Measurements from ENCODE around the gene PGM5.

Gene PGM5

GRCh38 chr9:68437785-68438184 is 81.4 kb downstream of the PGM5 start:
- 87 to 90% methylated on average over 4 to 5 of the region's 7 CpGs for WGBS, 2 experiments (ENCODE audit: insufficient coverage in 2 of 2)
- H3K9me3 ChIP-seq (ENCODE audit: control insufficient read depth, low read length) = peaks cover 3% of the 10 kb centered on the region
- no peaks in the 10 kb centered on the region for H3K36me3 ChIP-seq (ENCODE audit: control insufficient read depth, insufficient read depth, low read length)
- no peak overlapping the region for H3K4me3 ChIP-seq (ENCODE audit: extremely low read depth, insufficient read depth, low read length, poor library complexity, severe bottlenecking)
- no peak overlapping the region for H3K27ac ChIP-seq (ENCODE audit: low read depth, low read length, severe bottlenecking)
- no peaks in the 10 kb centered on the region for H3K4me1 ChIP-seq (ENCODE audit: control insufficient read depth, insufficient read depth, low read length, poor library complexity, severe bottlenecking)

GRCh38 chr9:68443624-68444023 is 87.2 kb downstream of the PGM5 start:
- H3K27ac ChIP-seq (ENCODE audit: low read depth, low read length, severe bottlenecking) = no peak overlapping the region
- H3K9me3 ChIP-seq (ENCODE audit: control insufficient read depth, low read length) = peaks cover 3% of the 10 kb centered on the region
- H3K4me1 ChIP-seq (ENCODE audit: control insufficient read depth, insufficient read depth, low read length, poor library complexity, severe bottlenecking) = no peaks in the 10 kb centered on the region
- 100% methylated on average over 1 of the region's 2 CpGs for WGBS, 2 experiments (ENCODE audit: insufficient coverage in 2 of 2)
- no peaks in the 10 kb centered on the region for H3K36me3 ChIP-seq (ENCODE audit: control insufficient read depth, insufficient read depth, low read length)
- no peak overlapping the region for H3K4me3 ChIP-seq (ENCODE audit: extremely low read depth, insufficient read depth, low read length, poor library complexity, severe bottlenecking)

- H3K36me3 ChIP-seq (ENCODE audit: control insufficient read depth, insufficient read depth, low read length) = no peaks in the 10 kb centered on the region
- H3K27ac ChIP-seq (ENCODE audit: low read depth, low read length, severe bottlenecking) = no peak overlapping the region
- no peaks in the 10 kb centered on the region for H3K9me3 ChIP-seq (ENCODE audit: control insufficient read depth, low read length)
- no peaks in the 10 kb centered on the region for H3K4me1 ChIP-seq (ENCODE audit: control insufficient read depth, insufficient read depth, low read length, poor library complexity, severe bottlenecking)
- WGBS, 2 experiments (ENCODE audit: insufficient coverage in 2 of 2) = 80 to 88% methylated on average over 1 to 2 of the region's 7 CpGs
- no peak overlapping the region for H3K4me3 ChIP-seq (ENCODE audit: extremely low read depth, insufficient read depth, low read length, poor library complexity, severe bottlenecking)
These were observed 90.4 kb downstream of the PGM5 start for GRCh38 chr9:68446836-68447235.

GRCh38 chr9:68447611-68448010 is 91.2 kb downstream of the PGM5 start:
- H3K27ac ChIP-seq (ENCODE audit: low read depth, low read length, severe bottlenecking) = no peak overlapping the region
- WGBS, 2 experiments (ENCODE audit: insufficient coverage in 2 of 2) = no CpG with 5 or more reads among the region's 2 CpGs
- H3K9me3 ChIP-seq (ENCODE audit: control insufficient read depth, low read length) = no peaks in the 10 kb centered on the region

GRCh38 chr9:68454579-68455334 is 98.3 kb downstream of the PGM5 start:
- Histone ChIP-seq H3K36me3 (ENCODE audit: control insufficient read depth, insufficient read depth, low read length) (no peaks in the 10 kb centered on the region), H3K27ac (ENCODE audit: low read depth, low read length, severe bottlenecking) (no peak overlapping the region), H3K9me3 (ENCODE audit: control insufficient read depth, low read length) (no peaks in the 10 kb centered on the region), H3K4me3 (ENCODE audit: extremely low read depth, insufficient read depth, low read length, poor library complexity, severe bottlenecking) (no peak overlapping the region), H3K4me1 (ENCODE audit: control insufficient read depth, insufficient read depth, low read length, poor library complexity, severe bottlenecking) (peaks cover 10% of the 10 kb centered on the region)
- WGBS, 2 experiments (ENCODE audit: insufficient coverage in 2 of 2) = 89 to 92% methylated on average over 8 to 10 of the region's 13 CpGs

More at GRCh38 chr9:68447611-68448010, 91.2 kb downstream of the PGM5 start:
- H3K4me1 ChIP-seq (ENCODE audit: control insufficient read depth, insufficient read depth, low read length, poor library complexity, severe bottlenecking) = no peaks in the 10 kb centered on the region
- no peak overlapping the region for H3K4me3 ChIP-seq (ENCODE audit: extremely low read depth, insufficient read depth, low read length, poor library complexity, severe bottlenecking)
- H3K36me3 ChIP-seq (ENCODE audit: control insufficient read depth, insufficient read depth, low read length) = no peaks in the 10 kb centered on the region

GRCh38 chr9:68455451-68455850 is 99.0 kb downstream of the PGM5 start:
- no peak overlapping the region for H3K4me3 ChIP-seq (ENCODE audit: extremely low read depth, insufficient read depth, low read length, poor library complexity, severe bottlenecking)
- WGBS, 2 experiments (ENCODE audit: insufficient coverage in 2 of 2) = 83% methylated on average over 1 of the region's 2 CpGs; no CpG with 5 or more reads in 1 of the 2 experiments
- no peak overlapping the region for H3K27ac ChIP-seq (ENCODE audit: low read depth, low read length, severe bottlenecking)
- H3K9me3 ChIP-seq (ENCODE audit: control insufficient read depth, low read length) = no peaks in the 10 kb centered on the region
- no peaks in the 10 kb centered on the region for H3K36me3 ChIP-seq (ENCODE audit: control insufficient read depth, insufficient read depth, low read length)
- peaks cover 10% of the 10 kb centered on the region for H3K4me1 ChIP-seq (ENCODE audit: control insufficient read depth, insufficient read depth, low read length, poor library complexity, severe bottlenecking)

- peaks cover 10% of the 10 kb centered on the region for H3K4me1 ChIP-seq (ENCODE audit: control insufficient read depth, insufficient read depth, low read length, poor library complexity, severe bottlenecking)
- no peaks in the 10 kb centered on the region for H3K36me3 ChIP-seq (ENCODE audit: control insufficient read depth, insufficient read depth, low read length)
- WGBS, 2 experiments (ENCODE audit: insufficient coverage in 2 of 2) = 20% methylated on average over 1 of the region's 1 CpG; no CpG with 5 or more reads in 1 of the 2 experiments
- no peaks in the 10 kb centered on the region for H3K9me3 ChIP-seq (ENCODE audit: control insufficient read depth, low read length)
- H3K27ac ChIP-seq (ENCODE audit: low read depth, low read length, severe bottlenecking) = peak overlapping the region; percentile 72
- no peak overlapping the region for H3K4me3 ChIP-seq (ENCODE audit: extremely low read depth, insufficient read depth, low read length, poor library complexity, severe bottlenecking)
These were observed 101.4 kb downstream of the PGM5 start for GRCh38 chr9:68457803-68458202.

GRCh38 chr9:68458918-68459317 is 102.5 kb downstream of the PGM5 start:
- Histone ChIP-seq H3K4me1 (ENCODE audit: control insufficient read depth, insufficient read depth, low read length, poor library complexity, severe bottlenecking) (peaks cover 10% of the 10 kb centered on the region), H3K4me3 (ENCODE audit: extremely low read depth, insufficient read depth, low read length, poor library complexity, severe bottlenecking) (no peak overlapping the region), H3K9me3 (ENCODE audit: control insufficient read depth, low read length) (no peaks in the 10 kb centered on the region), H3K36me3 (ENCODE audit: control insufficient read depth, insufficient read depth, low read length) (no peaks in the 10 kb centered on the region), H3K27ac (ENCODE audit: low read depth, low read length, severe bottlenecking) (peak overlapping the region; percentile 72)
- 80 to 83% methylated on average over 1 of the region's 1 CpG for WGBS, 2 experiments (ENCODE audit: insufficient coverage in 2 of 2)

GRCh38 chr9:68462105-68462775 is 105.8 kb downstream of the PGM5 start:
- no peak overlapping the region for H3K4me3 ChIP-seq (ENCODE audit: extremely low read depth, insufficient read depth, low read length, poor library complexity, severe bottlenecking)
- no peaks in the 10 kb centered on the region for H3K9me3 ChIP-seq (ENCODE audit: control insufficient read depth, low read length)
- no peaks in the 10 kb centered on the region for H3K36me3 ChIP-seq (ENCODE audit: control insufficient read depth, insufficient read depth, low read length)
- WGBS, 2 experiments (ENCODE audit: insufficient coverage in 2 of 2) = 75 to 92% methylated on average over 3 to 6 of the region's 7 CpGs
- H3K4me1 ChIP-seq (ENCODE audit: control insufficient read depth, insufficient read depth, low read length, poor library complexity, severe bottlenecking) = peaks cover 10% of the 10 kb centered on the region
- H3K27ac ChIP-seq (ENCODE audit: low read depth, low read length, severe bottlenecking) = no peak overlapping the region

GRCh38 chr9:68470067-68470466 is 113.7 kb downstream of the PGM5 start:
- H3K4me1 ChIP-seq (ENCODE audit: control insufficient read depth, insufficient read depth, low read length, poor library complexity, severe bottlenecking) = no peaks in the 10 kb centered on the region
- H3K27ac ChIP-seq (ENCODE audit: low read depth, low read length, severe bottlenecking) = no peak overlapping the region
- no peaks in the 10 kb centered on the region for H3K36me3 ChIP-seq (ENCODE audit: control insufficient read depth, insufficient read depth, low read length)
- no peaks in the 10 kb centered on the region for H3K9me3 ChIP-seq (ENCODE audit: control insufficient read depth, low read length)
- no peak overlapping the region for H3K4me3 ChIP-seq (ENCODE audit: extremely low read depth, insufficient read depth, low read length, poor library complexity, severe bottlenecking)

GRCh38 chr9:68470634-68471033 is 114.2 kb downstream of the PGM5 start:
- Histone ChIP-seq H3K9me3 (ENCODE audit: control insufficient read depth, low read length) (no peaks in the 10 kb centered on the region), H3K4me1 (ENCODE audit: control insufficient read depth, insufficient read depth, low read length, poor library complexity, severe bottlenecking) (no peaks in the 10 kb centered on the region), H3K27ac (ENCODE audit: low read depth, low read length, severe bottlenecking) (no peak overlapping the region), H3K4me3 (ENCODE audit: extremely low read depth, insufficient read depth, low read length, poor library complexity, severe bottlenecking) (no peak overlapping the region), H3K36me3 (ENCODE audit: control insufficient read depth, insufficient read depth, low read length) (no peaks in the 10 kb centered on the region)
- WGBS, 2 experiments (ENCODE audit: insufficient coverage in 2 of 2) = 81 to 92% methylated on average over 2 to 3 of the region's 5 CpGs

Measured in mesodermal cell (in vitro differentiated cells).